ENCODE results near the gene ATP9B.

- no peak for TF ChIP-seq POLR2A (IDR thresholded peaks at IDR 0.05)
- TF ChIP-seq CTCF (IDR thresholded peaks at IDR 0.05), result no peak
Observed at GRCh38 chr18:79187532-79188277, 118.5 kb downstream of the ATP9B start.

Data from sigmoid colon (tissue), 3 donors.